Measurements from ENCODE around the gene KMT2C.

Gene KMT2C

DNA sequence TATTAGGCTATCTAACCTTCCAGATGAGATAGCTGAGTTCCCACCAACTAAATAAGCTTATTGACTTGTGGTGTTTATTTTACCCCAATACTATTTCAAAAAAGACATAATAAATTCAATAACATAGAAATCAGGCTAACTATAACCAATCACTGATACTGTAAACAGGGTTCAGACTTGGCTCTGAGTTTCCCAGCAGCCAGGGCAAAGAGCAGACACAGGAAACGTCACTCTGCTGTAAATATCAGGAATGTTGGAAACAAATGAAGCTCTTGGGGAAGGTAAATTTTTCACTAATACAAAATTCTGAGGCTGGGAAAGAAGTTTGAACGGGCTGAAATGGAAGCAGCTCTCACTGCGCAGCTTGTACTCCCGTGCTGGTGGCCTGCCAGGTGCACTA is 295.7 kb downstream of the KMT2C start:
- no peak for DNase-seq (ENCODE audit: low read depth)

GRCh38 chr7:152137476-152138025 is 298.3 kb downstream of the KMT2C start:
- no peak for DNase-seq (ENCODE audit: low read depth)

- no peak for DNase-seq (ENCODE audit: low read depth)
Observed at GRCh38 chr7:152136686-152137085, 299.1 kb downstream of the KMT2C start.

DNA sequence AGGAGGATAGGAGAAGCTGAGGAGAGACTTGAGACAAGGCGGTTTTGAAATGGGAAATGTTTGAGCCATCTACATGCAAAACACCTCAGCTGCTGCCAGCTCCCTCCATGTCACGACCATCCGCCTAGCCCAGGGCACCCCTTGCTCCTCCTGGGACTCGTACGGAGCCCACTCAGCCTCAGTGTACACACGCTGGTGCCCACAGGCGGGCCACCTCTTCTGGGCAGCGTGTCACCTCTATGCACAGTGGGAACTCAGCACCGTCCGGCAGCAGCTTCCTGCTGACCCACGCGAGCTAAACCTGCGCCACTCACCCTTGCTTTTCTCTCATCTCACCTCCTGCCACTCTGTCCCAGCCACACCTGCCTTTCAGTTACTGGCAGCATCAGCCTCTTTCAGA is 302.0 kb downstream of the KMT2C start:
- no peak for DNase-seq (ENCODE audit: low read depth)

GRCh38 chr7:152132812-152133211 is 303.0 kb downstream of the KMT2C start:
- no peak for DNase-seq (ENCODE audit: low read depth)

- DNase-seq (ENCODE audit: low read depth), result no peak
Observed at GRCh38 chr7:152131981-152132494, 303.8 kb downstream of the KMT2C start.

DNA sequence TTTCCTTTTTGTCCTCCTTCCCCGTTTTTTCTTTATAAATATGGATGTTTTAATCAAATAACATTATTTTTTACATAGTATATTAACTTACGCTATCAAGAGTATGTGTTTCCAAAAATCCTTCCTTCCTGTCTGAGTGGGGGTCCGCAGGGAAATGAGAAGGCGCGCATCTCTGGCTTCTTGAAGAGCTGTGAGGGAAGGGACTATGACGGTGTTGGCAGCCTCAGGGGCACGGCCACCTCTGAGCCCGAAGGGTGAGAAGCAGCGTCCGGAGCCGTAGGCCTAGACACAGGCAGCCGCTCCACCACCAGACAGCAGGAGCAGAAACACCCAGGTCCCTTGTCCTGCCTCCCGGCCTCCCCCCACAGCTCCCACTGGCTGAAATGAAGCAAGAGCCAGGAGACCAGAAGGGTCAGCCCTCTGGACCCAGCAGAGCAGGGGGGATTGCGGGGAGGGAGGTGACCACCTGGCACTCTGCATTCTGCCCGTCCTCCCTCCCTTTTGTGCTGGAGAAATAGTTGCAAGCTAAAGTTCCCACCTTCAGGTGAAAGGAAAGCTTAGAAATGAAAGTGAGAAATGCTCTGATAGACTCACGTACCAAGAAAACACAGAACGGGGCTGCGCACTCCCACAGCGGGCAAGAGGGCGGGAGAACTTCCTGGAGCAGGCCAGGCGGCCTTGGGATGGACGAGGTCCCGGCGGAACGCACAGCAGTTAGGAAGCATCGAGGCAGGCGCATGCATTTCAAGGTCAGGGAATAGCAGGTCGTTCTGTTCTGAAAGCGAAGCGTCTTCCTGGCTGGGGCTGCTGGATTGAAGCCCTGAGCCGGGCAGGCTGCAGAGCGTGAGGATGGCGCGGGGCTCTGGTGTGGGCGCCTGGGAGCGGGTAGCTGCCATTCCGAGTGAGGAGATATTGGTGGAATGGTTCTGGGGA is 304.9 kb downstream of the KMT2C start:
- DNase-seq (ENCODE audit: low read depth), result no peak

DNA sequence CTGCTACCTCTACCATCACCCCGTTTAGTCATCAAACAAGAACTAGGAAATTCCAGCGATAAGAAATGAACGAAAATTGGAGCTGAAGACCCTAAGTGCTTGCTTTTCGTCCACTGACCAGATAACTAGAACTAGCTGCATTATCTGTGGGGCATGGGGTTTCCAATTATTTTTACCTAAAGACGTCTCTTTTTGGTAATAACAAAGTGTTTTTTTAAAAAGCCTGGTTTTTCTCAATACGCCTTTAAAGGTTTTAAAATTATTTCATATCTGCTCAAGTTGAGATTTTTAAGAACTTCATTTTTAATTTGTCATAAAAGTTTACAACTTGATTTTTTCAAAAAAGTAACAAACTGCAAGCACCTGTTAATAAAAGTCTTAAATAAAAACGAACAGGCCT is 306.1 kb downstream of the KMT2C start:
- DNase-seq (ENCODE audit: low read depth), result no peak

DNA sequence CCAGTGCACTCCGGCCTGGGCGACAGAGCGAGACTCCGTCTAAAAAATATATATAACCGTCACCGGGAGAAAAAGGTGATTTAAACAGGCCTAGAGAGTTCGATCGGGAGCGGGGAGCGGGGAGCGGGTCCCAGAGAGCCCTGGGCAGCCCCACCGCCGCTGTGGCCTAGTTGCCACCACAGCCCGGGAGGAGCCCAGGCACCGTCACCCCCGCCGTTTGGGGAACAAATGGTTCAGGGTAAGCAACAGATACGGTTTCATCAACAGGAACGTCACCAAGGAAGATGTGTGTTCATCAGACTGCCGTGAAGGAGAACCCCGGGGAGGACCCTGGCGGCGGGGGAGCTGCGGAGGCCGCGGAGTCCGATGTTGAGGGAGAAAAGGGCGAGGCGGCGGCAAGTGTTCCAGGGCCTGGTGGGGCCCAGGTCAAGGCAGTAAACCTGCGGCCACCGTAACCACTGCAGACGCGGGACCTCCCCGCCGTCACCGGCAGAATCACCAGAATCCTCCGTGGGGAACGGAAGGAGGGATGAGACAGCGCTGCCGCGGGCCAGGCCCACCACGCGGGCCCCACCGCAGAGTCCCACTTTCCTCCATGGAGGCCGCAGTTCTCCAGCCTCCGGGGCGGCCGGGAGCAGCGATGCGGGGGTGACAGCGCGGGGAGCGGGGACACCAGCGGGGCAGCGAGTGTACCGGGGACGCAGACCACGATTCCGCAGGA is 306.9 kb downstream of the KMT2C start:
- DNase-seq (ENCODE audit: low read depth), result no peak

DNA sequence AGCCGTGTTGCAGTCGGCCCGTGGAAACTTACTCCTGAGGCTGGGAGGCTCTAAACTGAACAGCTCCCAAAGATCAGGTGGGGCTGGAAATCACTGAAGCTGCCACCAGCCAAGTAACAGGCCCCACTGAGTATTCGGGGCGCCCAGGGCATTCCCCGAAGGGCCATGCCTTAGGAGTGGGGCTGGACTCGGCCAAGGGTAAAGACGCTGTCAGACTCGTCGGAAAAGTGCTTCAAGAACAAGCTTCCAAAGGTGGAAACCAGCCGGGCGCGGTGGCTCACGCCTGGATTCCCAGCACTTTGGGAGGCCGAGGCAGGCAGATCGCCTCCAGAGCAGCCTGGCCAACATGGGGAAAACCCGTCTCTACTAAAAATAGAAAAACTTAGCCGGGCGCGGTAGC is 307.6 kb downstream of the KMT2C start:
- DNase-seq (ENCODE audit: low read depth), result no peak

DNA sequence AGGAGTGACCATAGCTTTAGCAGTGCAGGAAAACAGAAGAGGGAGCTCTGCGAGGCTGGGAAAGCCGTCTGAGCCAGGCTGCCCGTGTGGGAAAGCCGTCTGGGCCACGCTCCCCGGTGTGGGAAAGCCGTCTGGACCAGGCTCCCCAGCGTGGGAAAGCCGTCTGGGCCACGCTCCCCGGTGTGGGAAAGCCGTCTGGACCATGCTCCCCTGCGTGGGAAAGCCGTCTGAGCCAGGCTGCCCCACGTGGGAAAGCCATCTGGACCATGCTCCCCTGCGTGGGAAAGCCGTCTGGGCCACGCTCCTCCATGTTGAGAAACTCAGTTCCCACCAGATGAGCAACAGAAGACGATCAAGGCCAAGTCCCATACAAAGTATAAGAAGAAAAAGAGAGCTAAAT is 308.6 kb downstream of the KMT2C start:
- DNase-seq (ENCODE audit: low read depth), result no peak

DNA sequence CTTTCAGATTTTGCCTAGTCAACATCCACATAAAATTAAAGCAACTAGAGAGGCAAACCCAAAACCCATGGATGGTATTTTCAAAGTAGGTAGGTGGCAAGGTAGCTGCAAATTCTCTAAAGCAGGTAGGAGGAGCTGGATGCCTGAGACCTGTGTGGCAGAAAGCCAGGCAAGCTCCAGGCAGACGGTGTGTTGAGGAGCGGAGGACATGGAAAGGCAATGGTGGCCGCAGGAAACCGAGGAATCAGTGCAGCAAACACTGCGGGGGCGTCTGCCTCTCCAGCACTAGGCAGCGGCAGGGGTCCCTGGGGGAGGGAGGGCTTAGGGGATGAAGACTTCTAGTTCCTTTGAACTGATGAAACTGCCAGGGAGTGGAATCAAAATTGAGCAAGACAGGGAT is 309.1 kb downstream of the KMT2C start:
- DNase-seq (ENCODE audit: low read depth), result no peak

- no peak for DNase-seq (ENCODE audit: low read depth)
Observed at GRCh38 chr7:152122540-152122939, 313.3 kb downstream of the KMT2C start.

- no peak for DNase-seq (ENCODE audit: low read depth)
Observed at GRCh38 chr7:152121432-152121831, 314.4 kb downstream of the KMT2C start.

DNA sequence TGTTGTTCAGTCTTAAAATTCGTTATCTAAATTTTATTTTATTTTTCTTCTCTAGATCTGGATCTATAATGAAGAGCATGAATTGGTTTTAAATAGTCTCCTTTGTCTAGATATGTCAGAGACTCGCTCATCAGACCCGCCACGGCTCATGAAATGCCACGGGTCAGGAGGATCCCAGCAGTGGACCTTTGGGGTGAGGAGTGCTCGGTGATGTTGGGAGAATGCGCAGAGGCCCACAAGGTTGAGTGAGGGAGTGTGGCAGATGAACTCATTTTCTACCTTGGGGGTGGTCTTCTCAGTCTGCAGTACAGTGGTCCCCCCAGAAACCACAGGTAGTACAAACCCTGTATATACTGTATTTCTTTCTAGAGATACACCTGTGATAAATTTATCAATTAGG is 315.0 kb downstream of the KMT2C start:
- no peak for DNase-seq (ENCODE audit: low read depth)

DNA sequence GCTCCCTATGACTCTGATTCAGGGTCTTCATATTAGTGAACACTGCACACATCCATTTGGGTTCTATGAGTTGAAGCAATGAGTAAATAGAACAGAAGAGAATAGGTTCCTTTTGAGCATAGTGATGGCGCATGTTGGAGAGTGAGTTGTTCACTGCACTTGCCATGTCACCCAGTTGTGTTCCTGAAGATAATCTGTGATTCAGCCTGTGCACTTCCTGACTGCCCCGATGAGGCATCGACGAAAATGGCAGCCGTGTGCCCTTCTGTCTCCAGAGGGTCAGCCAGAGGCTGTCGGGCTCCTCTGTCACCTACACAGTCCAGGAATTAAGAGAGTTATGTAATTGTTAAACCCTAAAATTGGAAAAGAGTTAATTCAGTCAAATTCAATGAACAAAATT is 315.6 kb downstream of the KMT2C start:
- DNase-seq (ENCODE audit: low read depth), result no peak

GRCh38 chr7:152117356-152117755 is 318.4 kb downstream of the KMT2C start:
- no peak for DNase-seq (ENCODE audit: low read depth)

- no peak for DNase-seq (ENCODE audit: low read depth)
Observed at GRCh38 chr7:152115021-152115718, 320.6 kb downstream of the KMT2C start.

DNA sequence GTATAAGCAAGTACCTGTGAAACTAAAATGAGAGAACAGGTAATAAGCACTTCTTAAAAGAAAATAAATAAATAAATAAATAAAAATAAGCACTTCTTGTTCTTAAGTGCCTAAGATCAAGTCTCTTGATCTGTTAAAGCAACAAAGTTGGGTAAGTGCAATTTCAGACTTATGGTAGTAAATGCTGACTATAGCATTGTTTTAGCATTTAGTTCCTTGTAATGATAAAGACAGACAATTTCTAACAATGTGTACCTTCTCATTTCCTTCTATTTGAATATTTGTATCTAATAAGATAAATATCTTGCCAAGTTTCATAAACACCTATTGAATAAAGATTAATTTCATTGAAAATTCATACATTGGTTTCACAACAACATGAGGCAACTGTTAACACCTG is 323.0 kb downstream of the KMT2C start:
- DNase-seq (ENCODE audit: low read depth), result no peak

DNA sequence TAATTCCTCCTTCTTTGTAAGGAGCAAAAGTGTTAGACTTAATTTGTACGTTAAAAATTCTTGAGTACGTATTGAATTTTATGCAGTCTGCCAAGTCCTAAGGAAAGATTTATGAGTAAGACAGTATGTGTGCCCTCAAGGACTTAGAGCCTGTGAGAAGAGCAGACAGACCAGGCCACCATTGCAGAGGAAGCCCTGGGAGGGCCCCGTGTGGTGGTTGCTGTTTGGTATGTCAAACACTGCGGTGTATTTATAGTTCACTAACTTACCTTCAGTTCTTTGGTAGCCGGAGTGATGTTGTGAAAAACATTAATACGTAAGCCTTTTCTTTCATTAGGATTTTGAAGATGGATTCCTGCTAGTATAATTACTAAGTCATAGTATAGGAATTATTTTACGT is 327.4 kb downstream of the KMT2C start:
- DNase-seq (ENCODE audit: low read depth), result no peak

DNA sequence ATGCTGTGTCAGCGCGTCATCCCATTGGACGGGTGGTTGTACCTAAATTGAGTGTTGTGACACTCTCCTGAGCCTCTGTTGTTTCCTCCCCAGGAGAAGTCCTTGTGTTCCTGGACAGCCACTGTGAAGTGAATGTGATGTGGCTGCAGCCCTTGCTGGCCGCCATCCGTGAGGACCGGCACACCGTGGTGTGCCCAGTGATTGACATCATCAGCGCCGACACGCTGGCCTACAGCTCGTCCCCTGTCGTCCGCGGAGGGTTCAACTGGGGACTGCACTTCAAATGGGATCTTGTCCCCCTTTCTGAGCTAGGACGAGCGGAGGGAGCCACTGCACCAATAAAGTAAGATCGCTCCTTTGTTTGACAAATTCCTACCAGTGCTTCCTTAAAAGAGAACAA is 327.9 kb downstream of the KMT2C start:
- DNase-seq (ENCODE audit: low read depth), result no peak

GRCh38 chr7:152106990-152107389 is 328.8 kb downstream of the KMT2C start:
- no peak for DNase-seq (ENCODE audit: low read depth)

All from activated T-helper 9 cell treated with anti-CD3 and anti-CD28 coated beads, Interleukin-2, amount 50 U/mL, for 16 hours (primary cell).